GM10266 (cell line): ENCODE results near the gene RIF1.

Source experiments
- DNase-seq: peaks from one replicate; pipeline ENCODE4 v3.0.0; 2012; ENCODE audit errors: extremely low spot score
- CTCF ChIP-seq: IDR thresholded peaks from 2 replicates; pipeline ENCODE4 v1.5.1; 2012; ENCODE audit warnings: mild to moderate bottlenecking, low read depth; ENCODE audit not compliant: control insufficient read depth, insufficient read depth; ENCODE audit errors: missing control alignments

RIF1 gene

DNA sequence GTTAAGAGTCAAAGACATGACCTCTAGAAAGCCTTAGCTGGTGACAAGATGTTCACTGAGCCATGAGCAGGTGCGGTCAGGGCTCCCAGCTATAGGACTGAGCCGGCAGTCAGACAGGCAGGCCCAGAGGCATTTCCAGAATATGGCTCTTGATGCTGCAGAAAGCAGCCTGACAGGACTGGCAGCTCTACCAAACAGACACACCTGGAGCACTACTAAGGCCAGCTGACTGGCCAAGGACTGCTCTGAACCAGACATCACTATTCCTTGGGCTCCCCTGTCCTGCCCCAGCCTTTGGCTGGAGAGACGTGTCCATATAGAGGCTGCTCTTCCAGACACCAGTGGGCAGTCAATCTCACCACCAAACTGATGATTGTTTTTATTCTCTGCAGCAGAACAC lies 98.8 kb downstream of the RIF1 start:
- DNase-seq = no peak
- no peak for TF ChIP-seq CTCF

GRCh38 chr2:151518802-151519201 lies 109.1 kb downstream of the RIF1 start:
- no peak for TF ChIP-seq CTCF
- no peak for DNase-seq

GRCh38 chr2:151520976-151521375 lies 111.3 kb downstream of the RIF1 start:
- no peak for DNase-seq
- no peak for TF ChIP-seq CTCF

- no peak for TF ChIP-seq CTCF
- DNase-seq = no peak
Observed at GRCh38 chr2:151522556-151522955, 112.9 kb downstream of the RIF1 start.

DNA sequence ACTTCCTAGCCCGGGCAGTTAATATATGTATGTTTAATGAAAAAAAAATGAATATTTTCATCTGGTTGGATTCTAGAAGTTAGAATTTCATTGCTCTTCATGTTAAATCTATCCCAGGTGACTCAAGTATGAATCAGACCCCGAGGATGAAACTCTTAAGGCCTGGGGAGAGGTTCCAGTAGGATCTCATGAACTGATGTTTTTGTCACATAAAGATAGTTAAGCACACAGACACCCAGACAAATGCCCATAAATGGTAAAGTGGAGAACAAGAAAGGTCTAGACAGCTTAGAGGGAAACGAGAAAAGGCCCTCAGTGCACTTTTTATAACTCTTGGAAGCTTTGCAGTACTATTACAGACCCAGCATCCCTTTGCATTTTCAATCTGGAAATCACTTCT lies 114.1 kb downstream of the RIF1 start:
- no peak for TF ChIP-seq CTCF
- no peak for DNase-seq

DNA sequence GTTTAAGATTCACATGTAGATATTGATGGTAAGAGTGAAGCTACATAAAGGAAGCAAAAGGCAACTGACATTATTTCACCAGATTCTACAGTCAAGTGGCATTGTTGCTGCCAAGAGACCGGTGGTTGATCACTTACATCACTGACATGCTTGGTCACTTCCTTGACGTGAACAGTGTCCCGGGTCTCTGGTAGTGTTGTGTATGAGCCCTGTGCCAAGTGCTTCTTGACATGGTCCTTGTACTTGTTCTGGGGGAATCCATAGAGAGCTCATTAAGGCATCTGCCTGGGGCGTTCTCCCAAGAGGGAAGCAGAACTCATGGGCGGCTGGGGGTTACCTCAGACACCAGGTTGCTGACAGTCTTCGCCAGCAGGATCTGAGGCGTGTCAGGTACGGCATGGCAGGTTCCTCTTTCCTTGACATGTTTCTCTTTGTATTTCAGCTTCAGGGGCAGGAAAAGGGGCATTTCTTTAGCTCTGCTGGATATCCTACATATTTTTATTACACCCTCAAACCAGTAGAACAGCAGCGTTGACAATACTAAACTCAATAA lies 116.2 kb downstream of the RIF1 start:
- DNase-seq = no peak
- TF ChIP-seq CTCF = no peak

- no peak for TF ChIP-seq CTCF
- no peak for DNase-seq
Observed at GRCh38 chr2:151526572-151527090, 116.9 kb downstream of the RIF1 start.
